ENCODE data around the gene DOK5. TPM values are rescaled to one million over a fixed set of nuclear protein-coding genes. Genes with fewer than 3 reads are reported as not detected.

DOK5 gene
- total RNA-seq, 4 donors from 2014 or later: 0.55 to 48.6 (median 1.3) TPM; not detected in 1

DNA sequence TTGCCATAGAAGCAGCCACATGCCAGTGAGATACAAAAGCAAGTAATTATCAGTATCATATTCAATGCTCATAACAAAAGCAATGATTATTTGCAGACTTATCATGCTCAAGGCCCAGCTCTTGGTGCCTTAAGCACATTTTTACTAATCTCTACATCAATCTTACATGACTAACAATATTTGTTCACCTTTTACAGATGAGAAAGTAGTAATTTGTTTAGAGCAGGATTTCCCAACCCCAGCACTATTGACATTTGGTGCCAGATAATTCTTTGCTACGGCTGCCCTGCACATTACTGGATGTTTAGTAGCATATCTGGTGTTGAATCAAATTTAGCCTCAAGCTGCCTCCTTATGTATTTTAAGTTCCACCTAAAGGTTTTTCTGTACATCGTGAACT lies 19.0 kb upstream of the DOK5 start:
- in situ Hi-C loops (cut with MboI; ENCODE audit: low pct_ligation_motif_present in 1 of 4, low pct_unique_long_range_greater_than_20kb in 1 of 4, low sequenced_read_pairs in 3 of 4) (no loop called here), intact Hi-C loops (cut with DNase I; ENCODE audit: low total_unique reads) (no loop called here)
- 68 to 69% methylated on average over 2 of the region's 2 CpGs for WGBS, 2 donors (ENCODE audit: low coverage in 1 of 2)
- no peak for TF ChIP-seq EP300 (IDR thresholded peaks at IDR 0.05; ENCODE audit: low read depth)
- TF ChIP-seq POLR2A (IDR thresholded peaks at IDR 0.05): no peak
- TF ChIP-seq, protein P1, sequence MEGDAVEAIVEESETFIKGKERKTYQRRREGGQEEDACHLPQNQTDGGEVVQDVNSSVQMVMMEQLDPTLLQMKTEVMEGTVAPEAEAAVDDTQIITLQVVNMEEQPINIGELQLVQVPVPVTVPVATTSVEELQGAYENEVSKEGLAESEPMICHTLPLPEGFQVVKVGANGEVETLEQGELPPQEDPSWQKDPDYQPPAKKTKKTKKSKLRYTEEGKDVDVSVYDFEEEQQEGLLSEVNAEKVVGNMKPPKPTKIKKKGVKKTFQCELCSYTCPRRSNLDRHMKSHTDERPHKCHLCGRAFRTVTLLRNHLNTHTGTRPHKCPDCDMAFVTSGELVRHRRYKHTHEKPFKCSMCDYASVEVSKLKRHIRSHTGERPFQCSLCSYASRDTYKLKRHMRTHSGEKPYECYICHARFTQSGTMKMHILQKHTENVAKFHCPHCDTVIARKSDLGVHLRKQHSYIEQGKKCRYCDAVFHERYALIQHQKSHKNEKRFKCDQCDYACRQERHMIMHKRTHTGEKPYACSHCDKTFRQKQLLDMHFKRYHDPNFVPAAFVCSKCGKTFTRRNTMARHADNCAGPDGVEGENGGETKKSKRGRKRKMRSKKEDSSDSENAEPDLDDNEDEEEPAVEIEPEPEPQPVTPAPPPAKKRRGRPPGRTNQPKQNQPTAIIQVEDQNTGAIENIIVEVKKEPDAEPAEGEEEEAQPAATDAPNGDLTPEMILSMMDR (IDR thresholded peaks at IDR 0.05): no peak
- no peak for TF ChIP-seq POLR2AphosphoS5 (IDR thresholded peaks at IDR 0.05)
- H3K27me3 ChIP-seq: no peaks in the 10 kb centered on the region
- H3K27ac ChIP-seq: no peak overlapping the region
- H3K36me3 ChIP-seq: no peaks in the 10 kb centered on the region
- no peaks in the 10 kb centered on the region for H3K9me3 ChIP-seq
- no peak for DNase-seq
- H3K4me1 ChIP-seq: no peaks in the 10 kb centered on the region
- H3K4me3 ChIP-seq: no peak overlapping the region

- intact Hi-C loops (cut with DNase I; ENCODE audit: low total_unique reads): no loop called here
- no peak for DNase-seq
- H3K36me3 ChIP-seq: no peaks in the 10 kb centered on the region
- no peaks in the 10 kb centered on the region for H3K9me3 ChIP-seq
- no peak for TF ChIP-seq POLR2AphosphoS5 (IDR thresholded peaks at IDR 0.05)
- TF ChIP-seq POLR2A (IDR thresholded peaks at IDR 0.05): no peak
- TF ChIP-seq, protein P1 (IDR thresholded peaks at IDR 0.05): no peak
- no peak for TF ChIP-seq EP300 (IDR thresholded peaks at IDR 0.05; ENCODE audit: low read depth)
- 69 to 79% methylated on average over 2 to 6 of the region's 6 CpGs for WGBS, 2 donors (ENCODE audit: low coverage in 1 of 2)
- in situ Hi-C loops (cut with MboI; ENCODE audit: low pct_ligation_motif_present in 1 of 4, low pct_unique_long_range_greater_than_20kb in 1 of 4, low sequenced_read_pairs in 3 of 4): no loop called here
- H3K27me3 ChIP-seq: no peaks in the 10 kb centered on the region
- H3K27ac ChIP-seq: no peak overlapping the region
- no peak overlapping the region for H3K4me3 ChIP-seq
- no peaks in the 10 kb centered on the region for H3K4me1 ChIP-seq
Measured at GRCh38 chr20:54456961-54457360, 18.4 kb upstream of the DOK5 start.

DNA sequence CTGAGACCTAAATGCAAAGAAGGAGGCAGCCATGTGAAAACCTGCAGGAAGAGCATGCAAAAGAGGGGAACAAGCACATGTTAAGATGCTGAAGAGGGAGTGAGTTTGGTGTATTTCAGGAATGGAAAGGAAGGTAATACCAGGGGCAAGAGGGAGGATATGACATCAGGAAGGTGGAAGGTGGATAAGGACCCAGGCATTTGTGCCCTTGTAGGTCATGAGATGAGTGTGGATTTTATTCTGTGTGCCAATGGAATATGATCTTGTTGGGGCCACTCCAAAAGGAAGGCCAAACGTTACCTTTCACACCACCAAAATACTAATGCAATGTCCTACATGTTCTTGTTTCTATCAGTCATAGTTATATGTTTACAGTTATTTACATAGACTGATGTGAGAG lies 17.2 kb upstream of the DOK5 start:
- no peak for DNase-seq
- 56 to 60% methylated on average over 1 of the region's 1 CpG for WGBS, 2 donors (ENCODE audit: low coverage in 1 of 2)
- Histone ChIP-seq H3K4me1 (no peaks in the 10 kb centered on the region), H3K9me3 (no peaks in the 10 kb centered on the region), H3K36me3 (no peaks in the 10 kb centered on the region), H3K27me3 (no peaks in the 10 kb centered on the region), H3K4me3 (no peak overlapping the region), H3K27ac (no peak overlapping the region)
- in situ Hi-C loops (cut with MboI; ENCODE audit: low pct_ligation_motif_present in 1 of 4, low pct_unique_long_range_greater_than_20kb in 1 of 4, low sequenced_read_pairs in 3 of 4) (no loop called here), intact Hi-C loops (cut with DNase I; ENCODE audit: low total_unique reads) (no loop called here)
- TF ChIP-seq, protein P1 (IDR thresholded peaks at IDR 0.05): no peak
- TF ChIP-seq POLR2A (IDR thresholded peaks at IDR 0.05) (no peak), EP300 (IDR thresholded peaks at IDR 0.05; ENCODE audit: low read depth) (no peak), POLR2AphosphoS5 (IDR thresholded peaks at IDR 0.05) (no peak)

DNA sequence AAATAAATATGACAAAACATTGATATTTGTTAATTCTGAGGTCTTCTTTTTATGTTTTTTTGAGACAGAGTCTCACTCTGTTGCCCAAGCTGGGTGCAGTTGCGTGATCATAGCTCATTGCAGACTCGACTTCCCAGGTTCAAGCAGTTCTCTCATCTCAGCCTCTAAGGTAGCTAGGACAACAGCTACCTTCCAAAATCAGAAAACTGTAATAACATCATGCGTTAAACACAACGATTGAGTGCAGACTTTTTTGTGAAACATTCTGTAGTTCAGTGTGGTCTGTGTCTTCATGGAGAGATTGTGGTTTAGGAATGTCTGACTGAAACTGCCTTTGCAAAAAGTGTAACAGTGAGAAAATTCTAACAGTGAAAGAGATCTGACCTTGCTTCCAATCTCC lies 16.1 kb upstream of the DOK5 start:
- in situ Hi-C loops (cut with MboI; ENCODE audit: low pct_ligation_motif_present in 1 of 4, low pct_unique_long_range_greater_than_20kb in 1 of 4, low sequenced_read_pairs in 3 of 4): no loop called here
- DNase-seq: no peak

More for the DNA sequence above, 16.1 kb upstream of the DOK5 start:
- H3K9me3 ChIP-seq: no peaks in the 10 kb centered on the region
- intact Hi-C loops (cut with DNase I; ENCODE audit: low total_unique reads): no loop called here
- no peak overlapping the region for H3K4me3 ChIP-seq
- no peak overlapping the region for H3K27ac ChIP-seq
- TF ChIP-seq, protein P1 (IDR thresholded peaks at IDR 0.05): no peak
- TF ChIP-seq EP300 (IDR thresholded peaks at IDR 0.05; ENCODE audit: low read depth): no peak
- TF ChIP-seq POLR2AphosphoS5 (IDR thresholded peaks at IDR 0.05): no peak
- no peak for TF ChIP-seq POLR2A (IDR thresholded peaks at IDR 0.05)
- H3K4me1 ChIP-seq: no peaks in the 10 kb centered on the region
- no peaks in the 10 kb centered on the region for H3K36me3 ChIP-seq
- H3K27me3 ChIP-seq: no peaks in the 10 kb centered on the region
- 72 to 83% methylated on average over 4 of the region's 4 CpGs for WGBS, 2 donors (ENCODE audit: low coverage in 1 of 2)
